K562 treated with DMSO at 1 percent for 4 hours (cell line): ENCODE results near the gene DLG3. TPM values are rescaled to one million over a fixed set of nuclear protein-coding genes. Genes with fewer than 3 reads are reported as not detected.

Experiments
- total RNA-seq: library from RNA; unstranded; fragments of 300-600 nt; gene quantifications from 2 replicates; pipeline ENCODE4 v1.2.3, GENCODE V29; 2022; ENCODE audit not compliant: insufficient read depth

Gene DLG3
- total RNA-seq, result 2.8 and 7.3 TPM in 2 replicates

DNA sequence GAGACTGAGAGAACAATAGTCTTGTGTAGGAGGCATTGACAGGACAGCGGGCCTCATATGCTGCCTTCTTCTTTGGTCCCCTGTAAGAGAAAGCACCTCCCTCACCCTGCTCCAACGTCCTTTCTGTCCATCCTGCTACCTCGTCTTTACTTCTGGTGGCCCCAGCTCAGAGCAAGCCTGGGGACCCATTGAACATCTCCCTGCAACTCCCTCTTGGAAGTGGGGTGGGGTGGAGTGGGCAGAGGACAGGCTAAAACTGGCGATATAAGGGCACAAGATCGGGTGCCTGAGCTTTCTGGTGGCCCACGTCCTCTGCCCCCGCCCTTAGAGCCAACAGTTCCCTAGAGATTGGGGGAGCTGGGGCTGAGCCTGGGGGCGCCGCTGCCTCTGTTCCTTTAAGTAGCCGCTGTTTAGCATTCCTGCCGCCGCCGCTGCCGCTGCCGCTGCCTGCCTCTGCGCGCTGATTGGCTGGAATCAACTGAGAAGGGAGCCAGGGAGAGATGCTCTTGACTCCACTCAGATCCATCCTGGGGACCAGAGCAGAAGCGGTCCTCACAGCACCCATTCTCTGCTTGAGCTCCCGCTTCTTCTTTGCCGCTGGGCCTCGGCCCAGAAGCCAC is at the start of gene DLG3:
Gene DLG3 (plus strand): TSS at position 510 of the 620 bp plus-strand sequence. CDS start 367 bp downstream, outside the sequence.

DNA sequence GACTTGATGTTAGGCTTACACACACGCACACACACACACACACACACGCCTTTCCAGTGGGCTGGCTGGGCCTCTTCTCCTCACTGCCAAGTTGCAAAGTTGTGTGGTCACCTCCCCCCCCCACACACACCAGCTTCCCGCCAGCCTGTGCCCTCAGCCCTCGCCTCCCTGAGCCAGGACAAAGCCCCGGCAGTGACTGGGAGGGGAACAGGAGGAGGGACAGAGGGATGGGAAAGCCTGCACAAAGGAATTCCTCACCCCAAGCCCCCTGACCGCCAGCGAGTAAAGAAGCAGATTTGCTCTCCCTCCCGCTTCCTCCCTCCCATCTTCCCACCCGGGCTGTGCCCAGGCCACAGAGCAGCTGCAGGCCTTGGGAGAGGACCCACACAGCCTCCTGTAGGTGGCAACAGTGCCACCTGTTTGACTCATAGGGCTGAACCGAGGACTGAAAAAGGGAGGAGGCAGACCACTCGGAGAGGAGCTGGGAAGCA is 21.7 kb upstream of the DLG3 start, which contains the start of gene GDPD2:
Gene GDPD2 (plus strand): TSS at position 464 of the 491 bp plus-strand sequence. CDS start 1,671 bp downstream, outside the sequence.

Other genes with a start within 250 kb of the DLG3 start
- not detected in 2 replicates for gene AWAT1, start 210.2 kb upstream of the DLG3 start, total RNA-seq
- gene P2RY4, start 184.6 kb upstream of the DLG3 start, total RNA-seq, result not detected in 2 replicates
- not detected in 2 replicates for gene ARR3, start 176.5 kb upstream of the DLG3 start, total RNA-seq
- gene RAB41, start 162.7 kb upstream of the DLG3 start, total RNA-seq, result not detected in 2 replicates
- gene PDZD11, start 154.9 kb upstream of the DLG3 start, total RNA-seq, result 21.6 and 25.1 TPM in 2 replicates
- 27.4 and 28.5 TPM in 2 replicates for gene KIF4A, start 154.7 kb upstream of the DLG3 start, total RNA-seq
- 0.38 TPM in 1 of 2 replicates, not detected in the other for gene GDPD2, start 21.5 kb upstream of the DLG3 start, total RNA-seq